AG04449 (cell line): ENCODE measurements around the gene PPP3CB.

Experiments used
- CTCF ChIA-PET: fragments of 350-600 bp; formaldehyde crosslinking; extraction: SDS; loops from one replicate; lab custom pipeline; 2021; ENCODE audit warnings: antibody characterized with exemption; lab: Yijun Ruan, JAX
- POLR2A ChIA-PET: fragments of 400-600, 350-600 bp; formaldehyde crosslinking; extraction: SDS; loops from one replicate; lab custom pipeline; 2020; ENCODE audit warnings: antibody characterized with exemption, inconsistent platforms; lab: Yijun Ruan, JAX
- DNase-seq: peaks from one replicate; pipeline ENCODE4 v3.0.0-alpha.2; 2010; ENCODE audit warnings: low read depth, low spot score
- H3K4me3 ChIP-seq: 2 replicates; pipeline ENCODE4 v1.5.1; 2011; ENCODE audit warnings: low read depth, mild to moderate bottlenecking, control low read depth, low read length
- TF ChIP-seq, protein P1 (sequence below): IDR thresholded peaks from one replicate; pipeline ENCODE4 v1.5.1; 2011; ENCODE audit warnings: mild to moderate bottlenecking, moderate library complexity, low read length, control low read depth, inconsistent platforms; ENCODE audit not compliant: insufficient read depth; ENCODE audit errors: missing control alignments

The PPP3CB gene

DNA sequence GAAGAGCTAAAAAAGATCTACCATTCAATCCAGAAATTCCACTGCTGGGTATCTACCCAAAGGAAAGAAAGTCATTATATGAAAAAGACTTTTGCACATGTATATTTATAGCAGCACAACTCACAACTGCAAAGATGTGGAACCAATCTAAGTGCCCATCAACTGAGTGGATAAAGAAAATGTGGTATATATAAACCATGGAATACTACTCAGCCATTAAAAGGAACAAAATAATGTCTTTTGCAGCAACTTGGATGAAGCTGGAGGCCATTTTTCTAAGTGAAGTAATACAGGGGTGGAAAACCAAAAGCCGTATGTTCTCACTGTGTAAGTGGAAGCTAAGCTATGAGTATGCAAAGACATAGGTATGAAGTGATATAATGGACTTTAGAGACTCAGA lies 84.9 kb downstream of the PPP3CB start:
- ChIA-PET POLR2A (interaction anchor here (0.7 kb wide), 1 partner anchor 932 kb away, joined by 4 read pairs; no protein-coding TSS in a partner anchor), CTCF (interaction anchor here (1.3 to 2.1 kb wide), 2 partner anchors 13 to 148 kb away, joined by 3 to 5 read pairs; no protein-coding TSS in a partner anchor)
- H3K4me3 ChIP-seq = no peak overlapping the region
- TF ChIP-seq, protein P1, sequence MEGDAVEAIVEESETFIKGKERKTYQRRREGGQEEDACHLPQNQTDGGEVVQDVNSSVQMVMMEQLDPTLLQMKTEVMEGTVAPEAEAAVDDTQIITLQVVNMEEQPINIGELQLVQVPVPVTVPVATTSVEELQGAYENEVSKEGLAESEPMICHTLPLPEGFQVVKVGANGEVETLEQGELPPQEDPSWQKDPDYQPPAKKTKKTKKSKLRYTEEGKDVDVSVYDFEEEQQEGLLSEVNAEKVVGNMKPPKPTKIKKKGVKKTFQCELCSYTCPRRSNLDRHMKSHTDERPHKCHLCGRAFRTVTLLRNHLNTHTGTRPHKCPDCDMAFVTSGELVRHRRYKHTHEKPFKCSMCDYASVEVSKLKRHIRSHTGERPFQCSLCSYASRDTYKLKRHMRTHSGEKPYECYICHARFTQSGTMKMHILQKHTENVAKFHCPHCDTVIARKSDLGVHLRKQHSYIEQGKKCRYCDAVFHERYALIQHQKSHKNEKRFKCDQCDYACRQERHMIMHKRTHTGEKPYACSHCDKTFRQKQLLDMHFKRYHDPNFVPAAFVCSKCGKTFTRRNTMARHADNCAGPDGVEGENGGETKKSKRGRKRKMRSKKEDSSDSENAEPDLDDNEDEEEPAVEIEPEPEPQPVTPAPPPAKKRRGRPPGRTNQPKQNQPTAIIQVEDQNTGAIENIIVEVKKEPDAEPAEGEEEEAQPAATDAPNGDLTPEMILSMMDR = no peak
- DNase-seq = no peak

- TF ChIP-seq, protein P1 = no peak
- POLR2A ChIA-PET = interaction anchor here (0.5 kb wide), 1 partner anchor 295 kb away, joined by 3 read pairs; no protein-coding TSS in a partner anchor
- CTCF ChIA-PET = no interaction called here
- no peak overlapping the region for H3K4me3 ChIP-seq
- no peak for DNase-seq
Observed at GRCh38 chr10:73408978-73409521, 86.8 kb downstream of the PPP3CB start.

- ChIA-PET CTCF (no interaction called here), POLR2A (no interaction called here)
- TF ChIP-seq, protein P1 = no peak
- no peak for DNase-seq
- no peak overlapping the region for H3K4me3 ChIP-seq
Observed at GRCh38 chr10:73408061-73408460, 87.8 kb downstream of the PPP3CB start.

DNA sequence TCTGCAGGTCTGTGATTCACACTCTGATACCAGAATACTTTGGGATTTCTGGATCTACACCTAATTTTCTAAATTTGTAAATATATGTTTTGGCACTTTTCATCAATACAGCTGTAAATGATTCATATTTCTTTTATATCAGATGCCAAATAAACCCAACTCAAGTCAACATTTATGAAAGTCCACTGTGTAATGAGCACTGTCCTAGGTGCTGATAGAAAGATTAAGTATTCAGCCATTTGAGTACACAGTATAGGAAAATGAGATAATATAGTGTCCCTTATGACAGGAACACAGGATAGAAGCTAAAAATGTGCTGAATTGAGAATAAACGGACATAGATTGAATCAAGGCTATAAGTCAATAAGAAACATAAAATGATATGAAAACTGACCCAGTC lies 88.3 kb downstream of the PPP3CB start:
- POLR2A ChIA-PET = no interaction called here

DNA sequence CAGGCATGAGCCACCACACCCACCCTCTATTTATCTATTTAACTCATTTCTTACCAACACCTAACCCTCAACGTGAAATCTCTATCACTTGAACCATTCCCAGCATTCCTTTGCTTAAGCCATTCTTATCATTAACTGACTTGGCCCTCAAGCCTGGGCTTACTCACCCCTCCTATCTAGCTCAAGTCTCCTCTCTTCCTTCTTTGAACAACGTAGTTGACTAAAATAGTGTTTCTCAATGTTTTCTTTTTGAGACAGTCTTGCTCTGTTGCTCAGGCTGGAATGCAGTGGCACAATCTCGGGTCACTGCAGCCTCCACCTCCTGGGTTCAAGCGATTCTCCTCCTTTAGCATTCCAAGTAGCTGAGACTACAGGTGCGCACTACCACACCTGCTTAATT lies 89.0 kb downstream of the PPP3CB start:
- no peak overlapping the region for H3K4me3 ChIP-seq
- TF ChIP-seq, protein P1 = no peak
- POLR2A ChIA-PET = interaction anchor here (0.6 kb wide), 1 partner anchor 10 kb away, joined by 4 read pairs; no protein-coding TSS in a partner anchor
- CTCF ChIA-PET = interaction anchor here (0.6 kb wide), 1 partner anchor 16 kb away, joined by 4 read pairs; no protein-coding TSS in a partner anchor
- DNase-seq = no peak

More for the DNA sequence above, 88.3 kb downstream of the PPP3CB start:
- TF ChIP-seq, protein P1 = no peak
- H3K4me3 ChIP-seq = no peak overlapping the region
- CTCF ChIA-PET = no interaction called here
- DNase-seq = no peak

DNA sequence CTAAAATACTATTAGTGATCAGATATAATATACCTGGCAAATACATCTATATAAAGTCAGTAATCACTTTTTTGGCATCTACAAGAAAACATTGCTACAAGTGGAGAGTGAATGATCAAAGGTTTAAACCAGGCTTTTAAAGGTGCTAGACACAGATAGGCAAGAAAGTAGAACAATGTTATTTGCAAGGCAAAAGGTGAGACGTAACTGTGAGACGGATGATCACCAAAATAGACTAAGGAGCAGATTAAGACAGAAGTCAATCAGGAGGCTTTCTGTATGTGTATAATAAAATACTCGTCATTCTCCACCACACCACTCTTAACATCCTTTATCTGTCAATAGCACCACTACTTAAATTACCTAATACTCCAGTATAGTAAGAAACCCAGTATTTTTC lies 90.3 kb downstream of the PPP3CB start:
- H3K4me3 ChIP-seq = no peak overlapping the region
- ChIA-PET POLR2A (no interaction called here), CTCF (no interaction called here)
- no peak for DNase-seq
- TF ChIP-seq, protein P1 = no peak
